Smooth muscle cell of trachea (primary cell): Measurements from ENCODE around the gene PPM1F. TPM values are rescaled to one million over a fixed set of nuclear protein-coding genes. Genes with fewer than 3 reads are reported as not detected.

Source experiments
- total RNA-seq: library from RNA; depleted of rRNA; stranded (reverse); fragments of >200 nt; gene quantifications from 2 replicates; pipeline ENCODE4 v1.2.1, GENCODE V29; 2014

Gene PPM1F, protein sequence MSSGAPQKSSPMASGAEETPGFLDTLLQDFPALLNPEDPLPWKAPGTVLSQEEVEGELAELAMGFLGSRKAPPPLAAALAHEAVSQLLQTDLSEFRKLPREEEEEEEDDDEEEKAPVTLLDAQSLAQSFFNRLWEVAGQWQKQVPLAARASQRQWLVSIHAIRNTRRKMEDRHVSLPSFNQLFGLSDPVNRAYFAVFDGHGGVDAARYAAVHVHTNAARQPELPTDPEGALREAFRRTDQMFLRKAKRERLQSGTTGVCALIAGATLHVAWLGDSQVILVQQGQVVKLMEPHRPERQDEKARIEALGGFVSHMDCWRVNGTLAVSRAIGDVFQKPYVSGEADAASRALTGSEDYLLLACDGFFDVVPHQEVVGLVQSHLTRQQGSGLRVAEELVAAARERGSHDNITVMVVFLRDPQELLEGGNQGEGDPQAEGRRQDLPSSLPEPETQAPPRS
- total RNA-seq, result 38.3 and 48.3 TPM in 2 replicates

DNA sequence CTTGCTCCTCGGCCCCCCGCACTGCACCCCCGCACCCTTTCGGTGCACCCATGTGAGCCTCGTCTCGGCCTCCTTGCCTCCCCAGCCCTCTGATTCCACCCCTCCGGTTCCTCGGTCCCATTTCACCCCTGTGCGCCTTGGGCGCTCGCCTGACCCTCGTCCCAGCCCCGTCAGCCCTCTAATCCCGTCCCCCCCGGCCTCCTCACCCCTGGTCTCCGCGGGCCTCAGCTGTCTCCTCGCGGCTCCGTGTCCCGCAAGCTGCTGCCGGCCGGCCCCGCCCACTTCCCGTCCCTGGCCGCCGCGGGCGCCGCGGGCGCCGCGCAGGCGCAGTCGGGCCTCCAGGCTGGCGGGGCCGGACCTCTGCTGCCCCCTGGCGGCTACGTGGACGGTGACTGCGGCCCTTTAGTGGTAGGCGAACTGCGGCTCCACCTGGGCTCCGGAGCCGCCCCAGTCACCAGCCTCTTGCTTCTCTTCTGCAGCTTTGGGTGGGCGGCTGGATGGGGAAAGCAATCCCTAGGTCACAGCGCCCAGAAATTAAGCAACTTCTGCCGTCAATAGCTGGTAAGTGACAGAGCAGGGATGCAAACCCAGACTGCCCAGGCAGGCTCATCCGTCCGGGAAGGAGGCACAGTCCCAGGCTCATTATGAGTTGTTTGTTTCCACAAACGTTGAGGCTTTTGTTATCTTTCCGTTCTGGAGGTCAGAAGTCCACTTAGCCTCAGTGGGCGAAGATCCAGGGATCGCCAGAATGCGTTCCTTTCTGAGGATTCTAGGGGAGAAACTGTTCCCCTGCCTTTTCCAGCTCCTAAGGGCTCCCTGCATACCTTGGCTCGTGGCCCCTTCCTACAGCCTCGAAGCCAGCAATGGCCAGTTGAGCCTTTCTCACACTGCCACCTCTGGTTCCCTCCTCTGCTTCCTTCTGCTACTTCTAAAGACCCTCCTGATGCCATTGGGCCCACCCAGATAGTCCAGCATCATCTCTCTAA lies at the start of gene PPM1F:
Gene PPM1F (minus strand): TSS at position 263 of the 986 bp plus-strand sequence. CDS start 6,800 bp downstream, outside the sequence.

DNA sequence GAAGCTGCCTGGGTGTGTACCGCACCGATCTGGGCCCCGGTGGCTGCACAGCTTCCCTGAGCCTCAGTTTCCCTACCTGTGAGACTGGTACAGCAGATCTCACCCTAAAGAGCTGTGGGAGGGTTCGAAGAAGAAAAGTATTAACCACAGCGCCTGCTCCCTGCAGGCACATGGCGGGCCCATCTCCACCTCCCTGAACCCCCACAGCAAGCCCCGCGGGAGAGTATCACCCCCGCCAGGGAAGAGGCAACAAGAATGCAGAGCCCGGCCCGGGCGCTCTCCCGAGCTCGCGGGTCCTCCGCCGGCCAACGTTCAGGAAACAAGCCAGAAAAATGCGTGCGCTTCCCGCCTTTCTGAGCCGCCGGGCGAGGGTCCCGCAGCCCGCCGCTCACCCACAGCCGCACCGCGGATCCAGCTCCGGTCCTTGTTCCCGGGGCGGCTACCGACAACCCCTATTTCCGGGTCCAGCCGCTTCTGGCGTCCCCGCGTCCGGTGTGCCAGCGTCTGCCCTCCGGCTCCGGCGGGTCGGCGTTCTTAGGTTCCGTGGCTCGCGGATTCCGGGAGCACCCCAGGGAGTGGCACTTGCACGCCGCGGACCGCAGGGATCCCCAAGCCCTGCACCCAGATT lies 29.8 kb upstream of the PPM1F start, which contains the start of gene TOP3B:
Gene TOP3B (minus strand): TSS at position 450 of the 628 bp plus-strand sequence. CDS start 7,078 bp downstream, outside the sequence.

Other genes with a start within 250 kb of the PPM1F start
- 0.58 and 0.99 TPM in 2 replicates for gene YPEL1, start 217.1 kb downstream of the PPM1F start, total RNA-seq
- 62.0 and 91.5 TPM in 2 replicates for gene MAPK1, start 85.2 kb downstream of the PPM1F start, total RNA-seq
- 27.6 and 31.1 TPM in 2 replicates for gene TOP3B, start 29.9 kb upstream of the PPM1F start, total RNA-seq